Activated CD4-positive, alpha-beta memory T cell treated with anti-CD3 and anti-CD28 coated beads, Interleukin-2, amount 10 ng/mL, durations not matched to agents 7 days and 5 days (primary cell): ENCODE data around the gene ZDHHC14. TPM values are rescaled to one million over a fixed set of nuclear protein-coding genes. Genes with fewer than 3 reads are reported as not detected.
A peak's percentile ranks its signal among the peaks of the same experiment; 100 is the strongest.

Source experiments
- CTCF ChIA-PET: fragments of 350-600 bp; sonication (Branson Sonifier 250); formaldehyde crosslinking; loops from one replicate; lab custom pipeline; 2021; ENCODE audit warnings: antibody characterized with exemption, inconsistent platforms; lab: Charles Lee
- POLR2A ChIA-PET: fragments of 350-600 bp; sonication (Branson Sonifier 250); formaldehyde crosslinking; loops from one replicate; lab custom pipeline; 2021; ENCODE audit warnings: antibody characterized with exemption; lab: Charles Lee
- DNase-seq: peaks from one replicate; pipeline ENCODE4 v3.0.0-alpha.2; 2020
- H3K27ac Mint-ChIP-seq: one replicate; pipeline ENCODE4 v1.8.0; 2021; ENCODE audit warnings: mild to moderate bottlenecking, mixed read lengths
- H3K27me3 Mint-ChIP-seq: one replicate; pipeline ENCODE4 v1.8.0; 2021; ENCODE audit warnings: mixed read lengths
- H3K36me3 Mint-ChIP-seq: one replicate; pipeline ENCODE4 v1.8.0; 2021; ENCODE audit warnings: low read depth, mixed read lengths
- H3K4me1 Mint-ChIP-seq: one replicate; pipeline ENCODE4 v1.8.0; 2021; ENCODE audit warnings: mixed read lengths
- H3K4me3 Mint-ChIP-seq: one replicate; pipeline ENCODE4 v1.8.0; 2021; ENCODE audit warnings: mild to moderate bottlenecking, mixed read lengths
- H3K9me3 Mint-ChIP-seq: one replicate; pipeline ENCODE4 v1.8.0; 2021; ENCODE audit warnings: mixed read lengths
- total RNA-seq, 2 experiments: library from RNA; stranded (reverse); gene quantifications; one replicate each; pipeline ENCODE4 v1.2.3, GENCODE V29; 2021

Gene ZDHHC14
- total RNA-seq, 2 experiments from 2014 or later: 8.1 to 8.7 TPM

GRCh38 chr6:157656437-157656997 is 275.5 kb downstream of the ZDHHC14 start:
- H3K4me3 Mint-ChIP-seq: no peak overlapping the region
- no peaks in the 10 kb centered on the region for H3K4me1 Mint-ChIP-seq
- no peaks in the 10 kb centered on the region for H3K27me3 Mint-ChIP-seq
- H3K9me3 Mint-ChIP-seq: no peaks in the 10 kb centered on the region
- no peak for DNase-seq
- peaks cover 2% of the 10 kb centered on the region for H3K36me3 Mint-ChIP-seq
- no peak overlapping the region for H3K27ac Mint-ChIP-seq
- POLR2A ChIA-PET: no interaction called here
- CTCF ChIA-PET: interaction anchor here (1.1 to 2.6 kb wide), 2 partner anchors 10 to 12 kb away, joined by 4 to 8 read pairs; no protein-coding TSS in a partner anchor

- no peak overlapping the region for H3K4me3 Mint-ChIP-seq
- ChIA-PET CTCF (interaction anchor here (2.6 kb wide), 1 partner anchor 9 kb away, joined by 8 read pairs; no protein-coding TSS in a partner anchor), POLR2A (interaction anchor here (1.3 kb wide), 1 partner anchor 12 kb away, joined by 3 read pairs; no protein-coding TSS in a partner anchor)
- H3K9me3 Mint-ChIP-seq: no peaks in the 10 kb centered on the region
- peaks cover 2% of the 10 kb centered on the region for H3K36me3 Mint-ChIP-seq
- no peaks in the 10 kb centered on the region for H3K27me3 Mint-ChIP-seq
- H3K27ac Mint-ChIP-seq: no peak overlapping the region
- H3K4me1 Mint-ChIP-seq: no peaks in the 10 kb centered on the region
- DNase-seq: no peak
These were observed 276.8 kb downstream of the ZDHHC14 start for GRCh38 chr6:157657754-157658153.

- Mint-ChIP-seq H3K4me1 (no peaks in the 10 kb centered on the region), H3K4me3 (no peak overlapping the region), H3K36me3 (peaks cover 2% of the 10 kb centered on the region), H3K27me3 (no peaks in the 10 kb centered on the region), H3K27ac (no peak overlapping the region), H3K9me3 (no peaks in the 10 kb centered on the region)
- ChIA-PET CTCF (interaction anchor here (2.6 kb wide), 1 partner anchor 8 kb away, joined by 8 read pairs; no protein-coding TSS in a partner anchor), POLR2A (interaction anchor here (1.3 kb wide), 1 partner anchor 12 kb away, joined by 3 read pairs; no protein-coding TSS in a partner anchor)
- DNase-seq: no peak
These were observed 277.3 kb downstream of the ZDHHC14 start for GRCh38 chr6:157658301-157658700.

- no peaks in the 10 kb centered on the region for H3K27me3 Mint-ChIP-seq
- DNase-seq: no peak
These were observed 278.7 kb downstream of the ZDHHC14 start for GRCh38 chr6:157659536-157660271.

GRCh38 chr6:157660414-157660813 is 279.4 kb downstream of the ZDHHC14 start:
- peaks cover 2% of the 10 kb centered on the region for H3K36me3 Mint-ChIP-seq
- H3K27me3 Mint-ChIP-seq: no peaks in the 10 kb centered on the region
- H3K27ac Mint-ChIP-seq: no peak overlapping the region
- H3K9me3 Mint-ChIP-seq: no peaks in the 10 kb centered on the region
- H3K4me3 Mint-ChIP-seq: no peak overlapping the region
- ChIA-PET POLR2A (no interaction called here), CTCF (no interaction called here)
- H3K4me1 Mint-ChIP-seq: no peaks in the 10 kb centered on the region
- DNase-seq: no peak

More at GRCh38 chr6:157659536-157660271, 278.7 kb downstream of the ZDHHC14 start:
- no peaks in the 10 kb centered on the region for H3K9me3 Mint-ChIP-seq
- CTCF ChIA-PET: interaction anchor here (1.2 kb wide), 1 partner anchor 9 kb away, joined by 3 read pairs; no protein-coding TSS in a partner anchor
- peaks cover 2% of the 10 kb centered on the region for H3K36me3 Mint-ChIP-seq
- no peak overlapping the region for H3K4me3 Mint-ChIP-seq
- H3K27ac Mint-ChIP-seq: no peak overlapping the region
- H3K4me1 Mint-ChIP-seq: no peaks in the 10 kb centered on the region
- POLR2A ChIA-PET: no interaction called here

- Mint-ChIP-seq H3K4me1 (no peaks in the 10 kb centered on the region), H3K4me3 (no peak overlapping the region), H3K27me3 (no peaks in the 10 kb centered on the region), H3K36me3 (peaks cover 2% of the 10 kb centered on the region), H3K9me3 (no peaks in the 10 kb centered on the region), H3K27ac (no peak overlapping the region)
- POLR2A ChIA-PET: no interaction called here
- CTCF ChIA-PET: no interaction called here
- DNase-seq: no peak
These were observed 280.7 kb downstream of the ZDHHC14 start for GRCh38 chr6:157661652-157662051.

- no peaks in the 10 kb centered on the region for H3K9me3 Mint-ChIP-seq
- no peak for DNase-seq
- ChIA-PET CTCF (no interaction called here), POLR2A (no interaction called here)
- H3K27me3 Mint-ChIP-seq: peaks cover 4% of the 10 kb centered on the region
- H3K27ac Mint-ChIP-seq: no peak overlapping the region
- peaks cover 2% of the 10 kb centered on the region for H3K36me3 Mint-ChIP-seq
- H3K4me3 Mint-ChIP-seq: no peak overlapping the region
- peaks cover 5% of the 10 kb centered on the region for H3K4me1 Mint-ChIP-seq
These were observed 282.3 kb downstream of the ZDHHC14 start for GRCh38 chr6:157663261-157663660.

GRCh38 chr6:157665180-157665579 is 284.2 kb downstream of the ZDHHC14 start:
- Mint-ChIP-seq H3K9me3 (no peaks in the 10 kb centered on the region), H3K36me3 (no peaks in the 10 kb centered on the region), H3K4me3 (no peak overlapping the region), H3K4me1 (peaks cover 5% of the 10 kb centered on the region), H3K27ac (no peak overlapping the region), H3K27me3 (peaks cover 4% of the 10 kb centered on the region)
- POLR2A ChIA-PET: interaction anchor here (1.2 kb wide), 1 partner anchor 342 kb away, joined by 3 read pairs; no protein-coding TSS in a partner anchor
- DNase-seq: no peak
- CTCF ChIA-PET: interaction anchor here (1.3 to 7.3 kb wide), 3 partner anchors 17 to 350 kb away, joined by 3 to 53 read pairs (median 11); partner anchors contain the start of gene TMEM242

- POLR2A ChIA-PET: interaction anchor here (1.4 kb wide), 1 partner anchor 349 kb away, joined by 4 read pairs; no protein-coding TSS in a partner anchor
- Mint-ChIP-seq H3K27me3 (peaks cover 4% of the 10 kb centered on the region), H3K27ac (no peak overlapping the region), H3K9me3 (no peaks in the 10 kb centered on the region), H3K4me1 (peaks cover 5% of the 10 kb centered on the region), H3K4me3 (no peak overlapping the region), H3K36me3 (no peaks in the 10 kb centered on the region)
- CTCF ChIA-PET: interaction anchor here (0.7 to 7.3 kb wide), 18 partner anchors 9 to 444 kb away, joined by 3 to 53 read pairs (median 4); partner anchors contain the start of gene TMEM242
- DNase-seq: no peak
These were observed 285.7 kb downstream of the ZDHHC14 start for GRCh38 chr6:157666729-157667128.

- no peak overlapping the region for H3K27ac Mint-ChIP-seq
- CTCF ChIA-PET: interaction anchor here (0.5 to 7.3 kb wide), 18 partner anchors 10 to 531 kb away, joined by 3 to 53 read pairs (median 4); partner anchors contain the start of gene TMEM242
- POLR2A ChIA-PET: interaction anchor here (0.7 to 1.4 kb wide), 3 partner anchors 344 to 352 kb away, joined by 3 to 4 read pairs (median 4); partner anchors contain the start of gene TMEM242
These were observed 286.4 kb downstream of the ZDHHC14 start for GRCh38 chr6:157667211-157668008.

GRCh38 chr6:157668009-157668401 is 287.0 kb downstream of the ZDHHC14 start:
- Mint-ChIP-seq H3K27me3 (peaks cover 4% of the 10 kb centered on the region), H3K4me1 (peaks cover 5% of the 10 kb centered on the region), H3K36me3 (no peaks in the 10 kb centered on the region), H3K4me3 (no peak overlapping the region), H3K27ac (no peak overlapping the region), H3K9me3 (no peaks in the 10 kb centered on the region)
- POLR2A ChIA-PET: interaction anchor here (0.7 to 1.2 kb wide), 2 partner anchors 345 to 353 kb away, joined by 3 to 4 read pairs; partner anchors contain the start of gene TMEM242
- CTCF ChIA-PET: interaction anchor here (0.7 to 7.3 kb wide), 9 partner anchors 9 to 531 kb away, joined by 3 to 53 read pairs (median 5); no protein-coding TSS in a partner anchor
- DNase-seq: no peak

More at GRCh38 chr6:157667211-157668008, 286.4 kb downstream of the ZDHHC14 start:
- DNase-seq: peak; percentile 60
- peaks cover 4% of the 10 kb centered on the region for H3K27me3 Mint-ChIP-seq
- H3K4me3 Mint-ChIP-seq: no peak overlapping the region
- no peaks in the 10 kb centered on the region for H3K36me3 Mint-ChIP-seq
- H3K9me3 Mint-ChIP-seq: no peaks in the 10 kb centered on the region
- peaks cover 5% of the 10 kb centered on the region for H3K4me1 Mint-ChIP-seq

- ChIA-PET CTCF (interaction anchor here (0.8 to 7.3 kb wide), 8 partner anchors 9 to 353 kb away, joined by 3 to 53 read pairs (median 6); no protein-coding TSS in a partner anchor), POLR2A (interaction anchor here (1.2 kb wide), 1 partner anchor 354 kb away, joined by 3 read pairs; no protein-coding TSS in a partner anchor)
- H3K27ac Mint-ChIP-seq: no peak overlapping the region
These were observed 287.7 kb downstream of the ZDHHC14 start for GRCh38 chr6:157668713-157669112.

More at GRCh38 chr6:157668713-157669112, 287.7 kb downstream of the ZDHHC14 start:
- H3K4me1 Mint-ChIP-seq: peaks cover 5% of the 10 kb centered on the region
- H3K36me3 Mint-ChIP-seq: no peaks in the 10 kb centered on the region
- H3K4me3 Mint-ChIP-seq: no peak overlapping the region
- no peak for DNase-seq
- H3K9me3 Mint-ChIP-seq: no peaks in the 10 kb centered on the region
- peaks cover 4% of the 10 kb centered on the region for H3K27me3 Mint-ChIP-seq
